NCI-H748 (cell line): Measurements from ENCODE around the gene ZNF445.
"Not testable (repeated sequence)": the region's sequence is repeated elsewhere in the genome, so short reads cannot be mapped to it uniquely, and the experiment has no call there.

Experiments
- DNase-seq: peaks from one replicate; lab custom pipeline; 2025; ENCODE audit not compliant: unreplicated experiment; lab: John Stamatoyannopoulos, UW

Gene ZNF445

DNA sequence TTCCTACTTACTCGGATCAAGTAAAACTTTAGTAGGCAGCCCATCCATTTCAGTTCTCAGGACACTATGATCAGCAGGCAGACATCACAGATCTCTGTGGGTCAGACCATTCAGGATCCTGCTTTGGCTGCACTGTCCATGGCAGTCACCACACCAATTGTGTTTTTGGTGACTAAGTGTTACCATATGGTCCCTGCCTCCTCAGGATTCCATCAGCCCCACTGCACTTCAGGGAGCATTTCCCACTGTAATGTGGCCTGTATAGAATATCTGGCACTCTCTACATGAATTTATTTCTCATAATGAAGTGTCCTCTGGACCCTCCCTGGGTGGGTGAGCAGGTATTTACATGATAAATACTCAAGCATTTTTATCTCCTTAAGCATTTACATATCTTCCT is 41.3 kb downstream of the ZNF445 start:
- no peak for DNase-seq

GRCh38 chr3:44434834-44435510 is 42.5 kb downstream of the ZNF445 start:
- no peak for DNase-seq

DNA sequence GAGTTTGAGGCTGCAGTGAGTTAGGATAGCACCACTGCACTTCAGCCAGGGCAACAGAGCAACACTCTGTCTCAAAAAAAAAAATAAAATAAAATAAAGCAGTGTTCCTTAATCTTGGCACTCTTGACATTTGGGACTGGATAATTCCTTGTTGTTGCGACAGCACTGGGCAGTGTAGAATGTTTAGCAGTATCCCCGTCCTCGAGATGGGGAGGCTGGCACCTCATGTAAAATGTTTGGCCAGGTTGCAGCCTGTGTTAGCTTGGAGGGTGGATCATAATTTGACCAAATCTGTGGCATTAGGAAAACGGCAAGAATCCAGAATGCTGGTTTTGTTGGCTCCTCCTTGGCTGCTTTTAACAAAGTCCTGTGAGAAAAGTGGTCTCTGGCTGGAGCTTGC is 47.0 kb downstream of the ZNF445 start:
- no peak for DNase-seq

- DNase-seq: no peak
Observed at GRCh38 chr3:44429459-44429858, 48.0 kb downstream of the ZNF445 start.

DNA sequence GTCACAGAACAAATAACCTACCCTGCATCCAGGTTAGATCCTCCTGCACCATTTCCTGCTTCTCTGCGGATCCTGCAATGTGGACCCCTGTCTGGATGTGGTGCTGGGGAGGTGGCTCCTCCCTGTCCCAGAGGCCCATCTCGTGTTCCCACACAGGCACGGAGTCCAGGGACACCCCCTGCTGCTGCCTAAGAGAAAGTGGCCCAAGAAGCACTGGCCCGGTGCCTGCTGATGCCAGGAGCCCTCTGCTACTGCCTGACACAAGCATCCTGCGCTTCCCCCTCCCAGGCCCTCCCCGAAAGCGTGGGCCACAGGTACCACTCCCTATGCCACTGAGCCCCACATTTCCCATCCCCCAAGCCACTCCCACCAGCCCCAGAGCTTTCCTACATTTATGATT is 48.6 kb downstream of the ZNF445 start:
- no peak for DNase-seq

DNA sequence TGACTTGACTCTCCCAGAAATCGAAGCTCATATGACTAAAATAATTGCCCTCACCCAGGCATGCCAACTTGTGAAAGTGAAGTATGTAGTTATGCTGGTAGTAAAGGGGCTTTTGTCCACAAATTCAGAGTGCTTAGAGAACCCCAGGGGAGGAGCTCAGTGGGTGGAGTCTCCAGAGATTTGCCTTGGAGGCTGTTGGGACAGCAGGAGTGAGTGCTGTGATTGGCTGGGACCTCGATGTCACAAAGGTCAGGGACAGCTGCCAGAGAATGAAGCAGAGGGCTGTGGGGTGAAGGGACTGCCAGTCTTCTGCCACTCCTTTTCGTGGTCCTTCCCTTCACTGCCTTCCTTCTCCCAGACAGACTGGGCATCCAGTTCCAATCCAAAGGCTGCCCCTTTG is 49.8 kb downstream of the ZNF445 start:
- no peak for DNase-seq

DNA sequence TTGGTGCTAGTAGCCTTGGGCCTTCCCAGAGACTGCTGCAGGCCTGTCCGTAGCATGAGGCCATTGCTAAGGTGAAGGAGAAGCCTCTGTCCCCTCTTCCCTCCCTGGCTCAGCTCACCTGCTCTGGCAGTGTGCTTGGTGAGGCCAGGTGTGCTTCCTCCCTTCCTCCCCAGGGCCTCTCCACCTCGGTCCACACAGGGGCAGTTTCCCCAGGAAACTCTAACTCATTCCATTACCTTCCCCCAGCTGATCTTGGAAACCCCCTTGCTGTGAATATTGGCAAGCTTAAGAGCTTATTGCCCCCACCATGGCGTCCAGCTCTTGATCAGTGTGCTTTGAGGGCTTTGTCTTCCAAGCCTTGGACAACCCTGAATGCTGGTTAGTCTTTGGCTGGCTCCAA is 52.7 kb downstream of the ZNF445 start:
- DNase-seq: no peak

- no peak for DNase-seq
Observed at GRCh38 chr3:44421280-44421679, 56.2 kb downstream of the ZNF445 start.

GRCh38 chr3:44420676-44421075 is 56.8 kb downstream of the ZNF445 start:
- no peak for DNase-seq

DNA sequence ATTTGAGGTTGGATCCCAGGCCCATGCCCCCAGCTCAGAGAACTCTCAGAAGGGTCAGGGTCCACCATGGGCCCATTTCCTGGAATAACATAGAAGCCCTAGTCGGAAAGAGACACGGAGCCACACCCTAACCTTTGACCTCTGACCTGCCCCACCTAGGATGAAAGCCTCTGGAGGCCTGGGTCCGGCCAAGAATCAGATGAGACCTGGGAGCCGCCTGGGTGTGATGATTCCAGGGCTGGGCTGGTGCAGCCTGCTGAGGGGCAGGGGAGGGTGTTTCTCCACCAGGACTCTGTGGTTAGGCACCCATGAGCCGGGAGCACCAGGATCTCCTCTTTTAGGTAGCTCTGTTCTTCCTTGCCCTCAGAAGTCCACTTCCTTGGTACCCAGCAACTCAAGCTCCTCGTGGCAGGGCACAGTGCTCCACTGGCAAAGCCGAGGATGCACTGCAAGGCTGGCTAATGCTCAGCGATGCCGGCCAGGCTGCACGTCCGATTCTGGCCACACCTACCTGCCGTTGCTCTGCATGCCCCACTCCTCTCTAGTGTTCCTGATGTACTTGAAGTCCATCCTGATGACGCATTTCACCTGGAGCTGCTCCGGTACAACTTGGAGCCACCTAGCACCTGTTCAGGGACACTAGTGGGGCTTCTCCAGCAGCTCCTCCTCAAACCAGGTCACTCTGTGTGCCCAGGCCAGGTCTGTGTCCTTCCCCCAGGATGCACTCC is 57.4 kb downstream of the ZNF445 start:
- no peak for DNase-seq

GRCh38 chr3:44419116-44419922 is 58.2 kb downstream of the ZNF445 start:
- no peak for DNase-seq

- DNase-seq: no peak
Observed at GRCh38 chr3:44418549-44418948, 58.9 kb downstream of the ZNF445 start.

DNA sequence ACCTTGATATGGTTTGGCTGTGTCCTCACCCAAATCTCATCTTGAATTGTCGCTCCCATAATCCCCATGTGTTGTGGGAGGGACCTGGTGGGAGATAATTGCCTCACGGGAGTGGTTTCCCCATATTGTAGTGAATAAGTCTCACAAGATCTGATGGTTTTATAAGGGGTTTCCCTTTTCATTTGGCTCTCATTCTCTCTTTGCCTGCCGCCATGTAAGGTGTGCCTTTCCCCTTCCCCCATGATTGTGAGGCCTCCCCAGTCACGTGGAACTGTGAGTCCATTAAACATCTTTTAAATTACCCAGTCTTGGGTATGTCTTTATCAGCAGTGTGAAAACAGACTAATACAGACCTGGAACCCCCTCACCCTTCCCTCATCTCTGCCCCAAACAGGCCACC is 59.4 kb downstream of the ZNF445 start:
- DNase-seq: not testable (repeated sequence)

GRCh38 chr3:44416031-44417030 is 61.1 kb downstream of the ZNF445 start:
- DNase-seq: no peak

DNA sequence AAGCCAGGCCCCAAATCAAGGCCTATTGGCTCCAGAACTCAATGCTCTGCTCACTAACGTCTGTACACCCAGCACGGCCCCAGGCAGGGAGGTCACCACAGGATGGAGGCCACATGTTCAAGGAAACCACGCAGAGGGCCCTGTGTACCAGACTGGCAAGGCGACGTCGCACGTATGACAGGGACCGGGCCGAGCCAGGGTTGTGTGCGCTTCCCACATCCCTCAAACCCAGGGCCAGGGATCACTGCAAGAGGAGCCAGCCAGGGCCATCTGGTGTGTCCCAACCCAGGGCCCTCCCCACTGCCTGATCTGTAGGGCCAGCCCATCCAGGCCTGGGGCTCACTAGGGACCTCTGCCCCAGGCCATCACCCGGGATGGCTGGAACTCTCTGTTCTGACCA is 62.0 kb downstream of the ZNF445 start:
- DNase-seq: no peak

GRCh38 chr3:44414517-44415090 is 62.9 kb downstream of the ZNF445 start:
- no peak for DNase-seq

DNA sequence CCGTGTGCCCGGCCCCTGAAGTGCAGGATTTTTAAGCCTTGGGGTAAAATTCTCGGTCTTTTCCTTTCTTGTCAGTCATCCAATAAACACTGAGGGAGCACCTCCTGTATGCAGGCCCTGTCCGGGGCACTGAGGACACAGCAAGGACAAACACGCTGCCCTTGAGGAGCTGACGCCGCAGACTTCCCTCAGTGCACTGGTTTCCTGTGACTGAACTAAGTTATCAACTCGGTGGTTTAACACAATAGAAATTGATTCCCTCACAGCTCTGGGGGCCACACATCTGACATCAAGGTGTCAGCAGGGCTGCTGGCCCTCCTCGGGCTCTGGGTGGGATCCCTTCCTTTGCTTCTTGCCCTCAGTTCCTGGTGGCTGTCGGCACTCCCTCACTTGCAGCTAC is 65.1 kb downstream of the ZNF445 start:
- DNase-seq: no peak

DNA sequence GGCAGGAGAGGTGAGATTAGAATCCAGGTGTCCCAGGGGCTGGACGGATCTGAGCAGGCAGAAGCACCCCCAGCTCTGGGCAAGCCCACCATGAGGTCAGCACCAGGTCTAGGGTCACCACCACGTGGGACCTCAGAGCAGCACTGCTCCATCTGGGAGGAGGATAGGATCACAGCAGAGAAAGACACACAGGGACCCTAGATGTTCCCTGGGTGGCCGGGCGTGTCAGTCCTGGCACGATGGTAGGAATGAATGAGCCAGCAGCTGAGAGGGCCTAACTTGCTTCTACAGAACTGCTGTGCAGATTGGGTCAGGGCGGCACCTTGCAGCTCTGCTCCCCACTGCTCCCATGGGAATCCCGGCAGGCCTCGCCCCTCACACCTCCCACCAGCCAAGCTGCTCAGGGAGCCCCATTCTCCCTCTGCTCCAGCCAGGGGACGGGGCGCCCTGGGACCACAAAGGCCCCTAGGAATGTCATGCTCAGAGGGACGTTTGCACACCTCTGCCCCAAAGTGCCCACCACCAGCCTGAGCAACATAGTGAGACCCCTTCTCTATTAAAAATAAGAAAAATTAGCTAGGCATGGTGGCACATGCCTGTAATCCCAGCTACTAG is 66.3 kb downstream of the ZNF445 start:
- DNase-seq: no peak

- no peak for DNase-seq
Observed at GRCh38 chr3:44409640-44410410, 67.6 kb downstream of the ZNF445 start.
